Parathyroid adenoma (tissue), 2 donors: ENCODE data around the gene RAB40A.

Source experiments
- H2AFZ ChIP-seq: fragments of 300-600 bp; sonication (generic); one replicate; pipeline ENCODE4 v1.7.0; 2017; ENCODE audit warnings: antibody characterized with exemption, mild to moderate bottlenecking
- H3K27ac ChIP-seq: fragments of 300-600 bp; sonication (generic); one replicate; pipeline ENCODE4 v1.7.0; 2017
- H3K27me3 ChIP-seq: fragments of 300-600 bp; sonication (generic); one replicate; pipeline ENCODE4 v1.7.0; 2017; ENCODE audit warnings: low read length; ENCODE audit not compliant: control insufficient read depth, insufficient read depth
- H3K36me3 ChIP-seq: fragments of 300-600 bp; sonication (generic); one replicate; pipeline ENCODE4 v1.7.0; 2017; ENCODE audit warnings: low read length; ENCODE audit not compliant: control insufficient read depth, insufficient read depth
- H3K4me1 ChIP-seq: fragments of 300-600 bp; sonication (generic); one replicate; pipeline ENCODE4 v1.7.0; 2017; ENCODE audit warnings: control low read depth
- H3K4me2 ChIP-seq: fragments of 300-600 bp; sonication (generic); one replicate; pipeline ENCODE4 v1.7.0; 2017; ENCODE audit warnings: low read length
- H3K4me3 ChIP-seq: fragments of 300-600 bp; sonication (generic); one replicate; pipeline ENCODE4 v1.7.0; 2017; ENCODE audit warnings: low read depth, low read length
- H3K79me2 ChIP-seq: fragments of 300-600 bp; sonication (generic); one replicate; pipeline ENCODE4 v1.7.0; 2017; ENCODE audit warnings: control low read depth
- H3K9ac ChIP-seq: fragments of 300-600 bp; sonication (generic); one replicate; pipeline ENCODE4 v1.7.0; 2017; ENCODE audit warnings: mild to moderate bottlenecking
- H3K9me3 ChIP-seq: fragments of 300-600 bp; sonication (generic); one replicate; pipeline ENCODE4 v1.7.0; 2017; ENCODE audit warnings: low read length; ENCODE audit not compliant: control insufficient read depth
- CTCF ChIP-seq: fragments of 300-600 bp; sonication (generic); IDR thresholded peaks from one replicate; pipeline ENCODE4 v1.7.0; 2017; ENCODE audit warnings: antibody characterized with exemption, mild to moderate bottlenecking
- donor health status: primary hyperparathyroidism.

The RAB40A gene

GRCh38 chrX:103530545-103530944, 11.3 kb upstream of the RAB40A start:
- no peaks in the 10 kb centered on the region for H3K4me1 ChIP-seq
- no peaks in the 10 kb centered on the region for H3K36me3 ChIP-seq
- no peak overlapping the region for H3K4me2 ChIP-seq
- H3K27me3 ChIP-seq, result no peaks in the 10 kb centered on the region
- no peaks in the 10 kb centered on the region for H3K9me3 ChIP-seq
- no peaks in the 10 kb centered on the region for H3K79me2 ChIP-seq
- H3K9ac ChIP-seq, result no peak overlapping the region
- H3K27ac ChIP-seq, result no peak overlapping the region
- H3K4me3 ChIP-seq, result no peak overlapping the region
- no peak overlapping the region for H2AFZ ChIP-seq
- no peak for TF ChIP-seq CTCF

GRCh38 chrX:103529550-103529949, 10.3 kb upstream of the RAB40A start:
- Histone ChIP-seq H3K36me3 (no peaks in the 10 kb centered on the region), H2AFZ (no peak overlapping the region), H3K27me3 (no peaks in the 10 kb centered on the region), H3K4me1 (no peaks in the 10 kb centered on the region), H3K79me2 (no peaks in the 10 kb centered on the region), H3K27ac (no peak overlapping the region), H3K9me3 (no peaks in the 10 kb centered on the region), H3K4me3 (no peak overlapping the region), H3K4me2 (no peak overlapping the region), H3K9ac (no peak overlapping the region)
- no peak for TF ChIP-seq CTCF

- Histone ChIP-seq H3K79me2 (no peaks in the 10 kb centered on the region), H3K27me3 (no peaks in the 10 kb centered on the region), H3K4me1 (no peaks in the 10 kb centered on the region), H3K4me3 (no peak overlapping the region), H3K9ac (no peak overlapping the region), H3K9me3 (no peaks in the 10 kb centered on the region), H3K36me3 (no peaks in the 10 kb centered on the region), H3K4me2 (no peak overlapping the region), H3K27ac (no peak overlapping the region), H2AFZ (no peak overlapping the region)
- no peak for TF ChIP-seq CTCF
These were observed 5.5 kb upstream of the RAB40A start for GRCh38 chrX:103524747-103525146.

- Histone ChIP-seq H3K4me1 (no peaks in the 10 kb centered on the region), H3K79me2 (no peaks in the 10 kb centered on the region), H3K4me2 (no peak overlapping the region), H3K27me3 (no peaks in the 10 kb centered on the region), H3K9me3 (no peaks in the 10 kb centered on the region), H3K9ac (no peak overlapping the region), H3K36me3 (no peaks in the 10 kb centered on the region), H3K4me3 (no peak overlapping the region), H3K27ac (no peak overlapping the region), H2AFZ (no peak overlapping the region)
- no peak for TF ChIP-seq CTCF
These were observed 4.3 kb upstream of the RAB40A start for GRCh38 chrX:103523605-103524004.

GRCh38 chrX:103520386-103520785, 1.1 kb upstream of the RAB40A start:
- H3K9ac ChIP-seq, result no peak overlapping the region
- no peaks in the 10 kb centered on the region for H3K36me3 ChIP-seq
- H3K27me3 ChIP-seq, result no peaks in the 10 kb centered on the region
- H3K4me3 ChIP-seq, result no peak overlapping the region
- H2AFZ ChIP-seq, result no peak overlapping the region
- H3K9me3 ChIP-seq, result no peaks in the 10 kb centered on the region
- no peak overlapping the region for H3K4me2 ChIP-seq
- TF ChIP-seq CTCF, result no peak
- H3K79me2 ChIP-seq, result no peaks in the 10 kb centered on the region
- H3K4me1 ChIP-seq, result no peaks in the 10 kb centered on the region
- no peak overlapping the region for H3K27ac ChIP-seq
